ENCODE data around the gene FYTTD1.

- no peak for TF ChIP-seq CTCF (conservative IDR thresholded peaks at IDR 0.05)
- TF ChIP-seq ZFX (IDR thresholded peaks at IDR 0.05) = no peak
Observed at GRCh38 chr3:197836244-197836643, 86.6 kb downstream of the FYTTD1 start.

Data from C4-2B (cell line).